ENCODE results near the gene CDH12. TPM values are rescaled to one million over a fixed set of nuclear protein-coding genes. Genes with fewer than 3 reads are reported as not detected.
"Not testable (repeated sequence)": the region's sequence is repeated elsewhere in the genome, so short reads cannot be mapped to it uniquely, and the experiment has no call there.

CDH12 gene
- total RNA-seq, 1 experiment from 2014 or later: 0.47 TPM

GRCh38 chr5:22293147-22293546 lies 560.0 kb downstream of the CDH12 start:
- no peak for DNase-seq (ENCODE audit: low spot score)

- DNase-seq (ENCODE audit: low spot score): no peak
Observed at GRCh38 chr5:22278164-22278563, 575.0 kb downstream of the CDH12 start.

- DNase-seq (ENCODE audit: low spot score): no peak
Observed at GRCh38 chr5:22277006-22277405, 576.1 kb downstream of the CDH12 start.

GRCh38 chr5:22265855-22266254 lies 587.3 kb downstream of the CDH12 start:
- DNase-seq (ENCODE audit: low spot score): not testable (repeated sequence)

- no peak for DNase-seq (ENCODE audit: low spot score)
Observed at GRCh38 chr5:22258139-22258538, 595.0 kb downstream of the CDH12 start.

GRCh38 chr5:22250528-22250927 lies 602.6 kb downstream of the CDH12 start:
- no peak for DNase-seq (ENCODE audit: low spot score)

GRCh38 chr5:22249209-22249729 lies 603.9 kb downstream of the CDH12 start:
- DNase-seq (ENCODE audit: low spot score): no peak

GRCh38 chr5:22245770-22246169 lies 607.4 kb downstream of the CDH12 start:
- DNase-seq (ENCODE audit: low spot score): no peak

- DNase-seq (ENCODE audit: low spot score): peak; percentile 38
Observed at GRCh38 chr5:22242532-22242931, 610.6 kb downstream of the CDH12 start.

- DNase-seq (ENCODE audit: low spot score): no peak
Observed at GRCh38 chr5:22238047-22238446, 615.1 kb downstream of the CDH12 start.

- no peak for DNase-seq (ENCODE audit: low spot score)
Observed at GRCh38 chr5:22226423-22226822, 626.7 kb downstream of the CDH12 start.

GRCh38 chr5:22223079-22223478 lies 630.1 kb downstream of the CDH12 start:
- DNase-seq (ENCODE audit: low spot score): no peak

- DNase-seq (ENCODE audit: low spot score): peak; percentile 4
Observed at GRCh38 chr5:22213703-22214495, 639.2 kb downstream of the CDH12 start.

GRCh38 chr5:22212254-22212991 lies 640.7 kb downstream of the CDH12 start:
- DNase-seq (ENCODE audit: low spot score): not testable (repeated sequence)

GRCh38 chr5:22208463-22208862 lies 644.7 kb downstream of the CDH12 start:
- not testable (repeated sequence) for DNase-seq (ENCODE audit: low spot score)

GRCh38 chr5:22188651-22189050 lies 664.5 kb downstream of the CDH12 start:
- DNase-seq (ENCODE audit: low spot score): not testable (repeated sequence)

- DNase-seq (ENCODE audit: low spot score): not testable (repeated sequence)
Observed at GRCh38 chr5:22187632-22188228, 665.4 kb downstream of the CDH12 start.

- DNase-seq (ENCODE audit: low spot score): not testable (repeated sequence)
Observed at GRCh38 chr5:22169226-22169625, 683.9 kb downstream of the CDH12 start.

- DNase-seq (ENCODE audit: low spot score): not testable (repeated sequence)
Observed at GRCh38 chr5:22168704-22169103, 684.4 kb downstream of the CDH12 start.

- not testable (repeated sequence) for DNase-seq (ENCODE audit: low spot score)
Observed at GRCh38 chr5:22165931-22166330, 687.2 kb downstream of the CDH12 start.

- not testable (repeated sequence) for DNase-seq (ENCODE audit: low spot score)
Observed at GRCh38 chr5:22164910-22165748, 688.0 kb downstream of the CDH12 start.
